GM21526 (cell line): Measurements from ENCODE around the gene MGMT.

Experiments used
- ATAC-seq: cut with Tn5 transposase; IDR thresholded peaks from one replicate; pipeline ENCODE4 v1.9.1; 2021; ENCODE audit warnings: moderate library complexity; ENCODE audit not compliant: unreplicated experiment, low FRiP score

MGMT gene

DNA sequence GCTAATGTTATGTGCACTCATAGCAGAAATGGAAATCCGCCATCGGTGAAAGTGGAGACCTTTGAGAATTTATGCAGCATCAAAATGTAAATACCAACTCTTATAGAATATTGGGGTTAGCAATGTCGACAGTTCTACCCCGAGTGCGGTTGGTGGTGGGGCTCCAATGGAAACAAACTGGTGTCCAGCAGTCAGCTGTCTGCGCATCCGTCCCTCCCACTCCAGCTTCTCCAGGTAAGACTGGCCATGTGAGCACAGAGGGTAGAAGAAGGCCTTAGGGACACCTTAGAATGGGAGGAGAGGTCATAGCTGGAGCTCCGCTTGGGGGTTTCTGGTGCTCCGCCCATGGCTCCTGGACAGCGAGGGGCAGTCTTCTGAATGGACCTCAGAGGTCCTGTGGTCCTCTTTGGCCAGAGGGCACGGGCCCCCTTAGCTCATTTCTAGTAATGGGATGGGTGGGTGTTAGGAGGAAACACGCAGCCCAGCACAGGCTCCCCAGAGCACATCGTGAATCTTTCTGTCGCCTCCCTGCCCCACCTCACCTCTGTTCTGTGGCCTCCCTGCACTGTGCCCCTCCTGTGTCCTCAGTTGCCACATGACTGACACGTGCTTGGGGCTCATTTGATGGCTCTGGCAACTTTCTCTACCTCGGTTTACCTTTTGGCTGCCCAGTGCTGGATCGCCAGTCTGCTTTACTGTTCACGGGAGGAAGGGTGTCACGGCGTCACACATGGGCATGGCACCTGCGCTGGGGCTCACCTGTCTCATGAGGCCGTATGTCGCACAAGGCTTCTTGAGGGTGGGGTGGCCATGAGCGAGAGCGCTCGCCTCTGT, 50.0 kb downstream of the MGMT start:
- ATAC-seq: no peak

DNA sequence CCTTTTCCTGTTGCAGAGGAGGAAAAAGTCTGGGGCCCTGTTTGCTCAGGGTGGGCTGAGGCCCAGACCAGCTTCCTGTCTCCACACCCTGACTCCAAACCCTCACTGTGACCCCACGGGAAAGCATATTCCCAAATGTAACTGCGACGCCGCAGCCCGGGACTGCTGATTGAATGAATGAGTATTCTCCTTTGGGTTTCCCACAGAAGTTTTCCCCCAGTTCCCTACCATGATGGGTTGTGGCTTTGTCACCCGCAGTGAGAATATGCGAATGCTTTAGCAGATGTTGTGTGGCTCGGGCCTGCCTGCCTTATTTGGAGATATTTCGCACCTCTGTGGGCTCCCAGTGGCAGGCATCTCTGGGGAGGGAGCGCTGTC, 50.6 kb downstream of the MGMT start:
- no peak for ATAC-seq

DNA sequence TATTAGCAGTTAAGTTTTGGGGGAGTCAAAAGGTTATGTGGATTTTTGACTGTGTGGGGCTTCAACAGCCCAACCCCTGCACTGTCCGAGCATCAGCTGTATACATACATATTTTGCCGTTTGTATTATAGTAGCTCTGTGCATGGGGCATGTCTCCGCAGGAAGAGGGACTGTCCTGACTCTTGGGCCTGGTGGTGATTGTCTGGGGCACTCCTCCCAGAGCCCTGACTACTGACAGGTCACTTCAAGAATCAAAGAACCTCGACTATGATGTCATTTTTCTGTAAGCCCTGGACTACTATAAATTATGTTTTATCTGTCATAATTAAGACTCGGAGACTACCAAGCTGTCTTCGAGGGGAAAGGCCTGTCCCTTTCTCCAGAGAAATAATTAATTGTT, 51.8 kb downstream of the MGMT start:
- no peak for ATAC-seq

DNA sequence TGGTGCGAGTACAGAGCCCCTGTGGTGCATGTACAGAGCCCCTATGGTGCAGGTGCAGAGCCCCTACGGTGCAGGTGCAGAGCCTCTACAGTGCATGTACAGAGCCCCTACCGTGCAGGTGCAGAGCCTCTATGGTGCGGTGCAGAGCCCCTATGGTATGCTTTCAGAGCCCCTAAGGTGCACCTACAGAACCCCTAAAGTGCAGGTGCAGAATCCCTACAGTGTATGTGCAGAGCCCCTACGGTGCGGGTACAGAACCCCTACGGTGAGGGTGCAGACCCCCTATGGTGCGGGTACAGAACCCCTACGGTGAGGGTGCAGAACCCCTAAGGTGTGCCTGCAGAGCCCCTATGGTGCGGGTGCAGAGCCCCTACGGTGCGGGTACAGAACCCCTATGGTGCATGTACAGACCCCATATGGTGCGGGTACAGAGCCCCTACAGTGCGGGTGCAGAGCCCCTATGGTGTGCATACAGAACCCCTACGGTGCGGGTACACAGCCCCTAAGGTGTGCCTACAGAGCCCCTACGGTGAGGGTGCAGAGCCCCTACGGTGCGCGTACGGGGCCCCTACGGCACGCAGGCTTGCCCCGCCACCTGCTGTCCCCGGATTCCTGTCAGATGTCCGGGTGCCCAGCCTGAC, 53.5 kb downstream of the MGMT start:
- ATAC-seq: no peak

DNA sequence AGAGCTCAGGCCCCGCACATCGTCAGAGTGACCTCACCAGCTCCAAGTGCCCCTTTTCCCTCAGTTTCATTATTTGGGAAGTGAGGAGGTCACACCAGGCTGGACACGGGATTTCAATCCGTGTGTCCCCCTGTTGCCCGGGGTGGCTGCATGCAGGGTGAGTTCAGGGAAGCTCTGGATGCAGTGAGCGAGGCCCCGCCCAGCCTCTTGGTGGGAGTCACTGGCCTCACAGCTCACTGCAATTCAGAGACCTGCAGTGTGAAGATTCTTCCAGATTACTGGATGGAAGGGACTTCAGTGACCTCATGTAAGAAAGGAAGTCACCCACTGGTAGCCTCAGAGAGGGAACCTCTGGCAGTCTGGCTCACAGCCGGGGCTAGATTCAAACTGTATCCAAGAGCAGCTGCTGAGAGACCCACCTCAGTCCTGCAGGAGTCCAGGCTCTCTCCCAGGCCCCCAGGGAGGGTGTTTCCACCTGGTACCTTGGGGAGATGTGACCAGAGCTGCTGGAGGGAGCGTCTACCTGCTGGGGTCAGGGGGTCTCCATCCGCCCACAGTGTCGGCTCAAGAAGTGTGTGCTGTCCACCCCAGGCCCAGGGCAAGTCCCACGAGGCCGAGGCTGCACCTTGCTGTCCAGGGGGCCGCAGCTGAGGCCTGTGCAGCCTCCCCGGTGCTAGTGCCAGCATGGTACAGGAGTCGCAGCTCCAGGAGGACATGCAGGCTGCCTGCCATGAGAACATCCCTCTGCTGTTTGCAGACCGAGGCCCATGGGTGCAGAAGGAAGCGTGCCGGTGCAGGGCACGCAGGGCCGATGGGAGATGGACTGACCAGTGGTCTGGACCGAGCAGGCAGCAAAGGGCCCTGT, 54.4 kb downstream of the MGMT start:
- no peak for ATAC-seq

DNA sequence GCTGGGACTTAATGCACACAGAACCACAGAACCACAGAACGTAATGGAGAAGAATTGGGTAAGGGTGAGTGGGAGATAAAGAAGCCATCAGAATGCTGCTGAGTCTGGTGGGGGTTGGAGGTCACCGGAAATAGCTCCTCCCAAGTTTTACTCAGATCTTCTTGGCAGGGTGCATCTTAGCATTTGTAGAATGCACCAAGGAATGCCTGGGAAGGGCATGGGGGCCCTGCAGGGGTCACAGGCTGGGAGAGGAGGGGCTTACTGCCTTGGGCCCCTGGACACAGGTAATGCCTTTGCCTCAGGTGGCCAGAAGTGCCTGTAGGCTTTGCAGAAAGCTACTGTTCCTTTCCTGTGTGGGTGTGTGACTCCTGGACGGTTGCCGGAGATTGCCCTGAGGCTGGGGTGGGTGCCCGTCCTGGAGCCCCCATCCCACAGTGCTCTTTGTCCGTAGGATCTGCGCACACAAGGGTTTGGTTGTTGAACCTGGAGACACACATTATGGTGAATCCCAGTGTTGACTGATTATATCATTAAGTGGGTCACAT, 55.1 kb downstream of the MGMT start:
- ATAC-seq: no peak

DNA sequence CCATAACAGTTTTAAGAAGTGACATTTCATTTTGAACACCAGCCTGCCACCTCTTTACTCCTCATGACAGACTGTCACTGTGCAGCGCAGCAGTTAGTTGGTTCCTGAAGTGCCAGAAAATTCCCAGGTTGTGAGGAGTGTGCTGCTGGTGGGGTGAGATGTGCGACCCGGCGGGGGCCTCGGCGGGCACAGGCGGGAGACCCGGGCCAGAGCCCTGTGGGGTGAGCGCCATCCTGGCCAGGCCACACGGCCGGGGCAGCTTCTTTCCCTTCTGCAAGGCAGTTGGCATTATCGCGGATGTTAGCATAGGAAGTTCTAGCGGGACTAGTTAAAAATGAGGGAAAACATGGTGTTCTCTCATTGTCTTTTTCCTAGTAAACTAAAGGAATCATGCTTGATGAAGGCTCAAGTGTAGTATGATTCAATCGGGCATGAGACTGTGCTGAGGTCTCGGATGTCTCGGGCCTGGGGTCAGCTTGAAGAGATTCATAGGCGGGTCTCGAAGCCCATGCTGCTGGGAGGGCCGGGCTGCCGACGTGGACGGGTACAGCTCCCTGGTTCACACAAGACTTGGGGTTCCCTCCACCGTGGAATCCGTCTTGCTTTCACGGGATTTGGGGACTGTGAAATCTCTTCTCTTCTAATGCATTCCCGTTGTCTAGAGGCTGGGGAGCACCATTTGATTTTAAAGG, 56.1 kb downstream of the MGMT start:
- no peak for ATAC-seq

DNA sequence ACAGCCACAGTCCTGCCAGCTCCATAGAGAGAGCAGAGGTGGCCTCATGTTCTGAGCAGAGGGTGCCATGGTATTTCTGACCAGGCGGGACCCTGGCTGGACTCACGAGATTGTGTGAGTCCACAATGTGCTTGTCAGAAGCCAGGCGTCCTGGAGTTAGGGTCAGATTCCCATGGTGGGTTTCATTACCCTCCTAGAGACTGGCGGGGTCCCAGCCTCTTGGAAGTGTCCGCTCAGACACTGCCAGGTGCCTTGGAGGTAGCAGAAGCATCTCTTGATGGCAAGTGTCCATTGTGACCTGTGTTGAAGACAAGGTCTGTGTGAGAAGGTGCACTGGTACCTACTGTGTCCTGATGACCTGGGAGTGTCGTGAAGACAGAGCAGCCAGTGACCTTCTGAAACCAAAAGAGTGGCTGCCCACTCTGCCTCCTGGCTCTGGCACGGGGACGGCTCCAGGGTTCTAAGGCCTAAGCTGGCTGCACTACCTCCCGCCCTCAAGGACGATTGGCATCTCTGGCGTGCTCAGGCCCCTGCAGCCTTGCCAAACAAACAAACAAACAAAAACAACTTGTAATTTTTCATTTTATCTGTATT, 56.8 kb downstream of the MGMT start:
- ATAC-seq: no peak

DNA sequence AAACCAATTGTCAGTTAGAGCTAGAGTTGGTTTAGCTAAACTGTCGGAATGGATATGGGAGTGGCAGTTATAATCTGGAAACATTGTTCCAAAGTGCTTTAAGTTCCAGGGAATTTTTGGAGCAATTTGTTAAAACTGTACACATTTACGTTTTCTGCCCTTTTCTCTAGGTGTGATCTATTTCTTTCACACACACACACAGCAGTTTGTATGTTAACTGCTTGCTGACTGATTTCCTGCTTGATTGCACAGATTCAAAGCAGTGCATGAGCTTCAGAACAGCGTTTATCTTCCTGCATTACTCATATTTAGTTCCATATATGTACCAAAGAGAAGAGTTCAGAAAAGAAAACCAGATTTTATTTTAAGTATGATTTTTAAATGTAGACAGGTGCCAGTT, 57.9 kb downstream of the MGMT start:
- ATAC-seq: no peak

DNA sequence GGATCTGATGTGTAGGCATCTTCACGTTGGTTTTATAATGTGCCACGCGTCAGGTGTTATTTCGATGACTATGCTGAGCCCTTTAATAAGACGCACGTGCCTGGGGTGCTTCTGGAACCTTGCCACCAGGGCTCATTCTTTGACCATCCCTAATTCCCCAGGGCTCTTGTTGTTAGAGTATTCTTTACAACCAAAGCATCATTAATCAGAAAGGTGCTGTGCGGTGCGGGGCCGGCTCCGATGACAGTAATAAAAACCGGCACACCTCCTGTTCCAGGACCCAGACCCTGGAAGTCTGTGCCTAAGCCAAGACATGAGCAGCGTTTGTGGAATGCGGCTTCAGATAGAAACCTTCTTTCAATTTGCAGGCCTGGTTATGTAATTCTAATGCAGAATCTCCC, 58.4 kb downstream of the MGMT start:
- no peak for ATAC-seq

DNA sequence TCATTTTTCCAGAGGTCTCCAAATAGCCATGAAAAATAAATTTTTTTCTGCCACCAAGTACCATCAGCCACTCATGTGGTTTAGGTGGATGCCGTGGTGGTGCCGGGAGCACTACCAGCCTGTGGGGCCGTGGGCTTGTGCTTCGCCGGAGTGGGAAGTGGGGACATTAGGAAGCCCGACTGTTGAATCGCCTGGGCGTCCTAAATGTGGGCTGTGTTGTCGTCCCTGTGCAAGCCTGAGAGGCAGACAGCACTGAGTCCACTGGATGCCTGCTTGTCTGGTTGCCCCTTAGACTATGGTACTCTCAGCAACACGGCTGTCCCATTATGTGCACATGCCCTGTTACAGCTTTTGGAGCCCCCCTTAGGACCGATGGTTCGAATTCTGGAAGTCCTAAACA, 59.9 kb downstream of the MGMT start:
- no peak for ATAC-seq

DNA sequence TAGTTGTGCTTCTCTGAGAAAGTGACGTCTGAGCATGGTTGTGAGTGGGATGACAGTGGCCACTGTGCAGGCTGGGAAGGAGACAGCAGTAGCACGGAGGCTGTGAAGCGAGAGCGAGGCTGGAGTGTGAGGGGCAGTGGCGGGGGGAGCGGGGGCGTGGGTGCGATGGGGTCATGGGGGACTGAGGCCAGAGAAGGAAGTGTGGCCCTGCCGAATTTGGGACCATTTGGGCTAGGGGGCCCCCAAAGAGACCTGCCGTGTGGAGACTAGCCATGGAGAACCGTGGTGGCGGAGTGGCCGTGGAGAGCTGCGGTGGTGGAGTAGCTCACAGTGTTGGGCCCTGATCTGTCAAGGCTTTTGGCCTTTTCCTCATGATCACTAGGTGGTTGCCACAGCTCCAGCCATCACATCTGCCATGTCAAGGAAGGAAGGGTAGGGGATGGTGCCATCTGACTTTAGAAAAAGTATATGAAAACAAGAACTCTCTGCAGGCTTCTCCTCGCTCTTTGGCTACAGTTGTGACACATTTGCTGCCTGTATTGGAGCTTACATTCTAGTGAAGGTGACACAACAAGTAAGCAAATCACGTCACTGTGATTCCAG, 61.4 kb downstream of the MGMT start:
- no peak for ATAC-seq

DNA sequence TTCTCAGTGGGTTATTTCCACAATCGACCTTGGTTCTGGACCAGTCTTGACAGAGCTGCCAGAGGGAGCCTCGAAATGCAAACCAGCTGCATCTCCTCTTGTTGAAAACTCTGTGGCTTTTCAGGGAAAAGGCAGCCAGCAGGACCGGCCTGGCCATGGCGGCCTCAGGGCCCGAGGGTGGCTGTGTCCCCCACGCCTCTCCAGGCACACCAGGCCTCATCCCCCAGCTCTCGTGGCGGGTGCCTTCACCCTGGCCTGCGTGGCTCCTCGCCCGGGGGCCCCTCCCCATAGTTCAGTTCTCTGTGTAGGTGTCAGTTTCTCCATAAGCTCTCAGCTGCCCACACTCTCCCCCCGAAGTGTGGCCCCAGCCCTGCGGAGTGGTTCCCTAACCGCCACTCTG, 63.5 kb downstream of the MGMT start:
- ATAC-seq: no peak

DNA sequence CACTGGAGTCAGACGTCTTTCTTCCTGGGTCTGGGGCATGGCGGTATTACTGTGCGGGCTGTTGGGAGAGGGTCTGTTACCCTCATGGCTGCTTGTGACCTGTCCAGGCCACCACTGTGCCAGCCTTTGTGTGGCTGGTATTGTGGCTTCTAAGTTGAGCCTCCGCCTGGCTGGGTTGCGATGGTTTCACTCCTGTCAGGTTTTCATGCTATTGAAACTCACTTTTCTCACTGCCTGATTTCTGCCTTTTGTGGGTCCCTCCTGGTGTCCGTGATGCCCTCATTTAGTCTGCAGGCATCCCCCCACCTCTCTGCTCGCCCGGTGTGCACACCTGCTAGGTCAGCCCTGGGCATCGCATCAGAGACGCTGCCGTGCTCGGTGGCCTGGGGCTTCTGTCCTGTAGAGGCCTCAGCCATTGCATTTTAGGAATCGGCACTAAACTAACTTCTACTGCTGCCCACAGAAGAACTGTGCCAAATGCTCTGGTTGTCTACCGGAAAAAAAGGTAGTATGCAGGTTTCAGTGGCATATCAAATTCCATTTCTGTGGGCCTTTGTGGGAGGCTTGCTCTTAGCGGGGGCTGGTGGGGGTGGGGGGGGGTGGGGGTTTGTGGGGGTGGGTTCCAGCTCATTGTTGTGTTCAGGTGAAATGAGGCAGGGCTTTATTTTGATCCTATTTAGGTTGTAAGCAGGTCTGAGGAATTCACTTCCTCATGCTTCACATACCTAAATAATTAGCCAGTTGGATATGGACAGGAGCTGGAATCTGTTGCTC, 64.3 kb downstream of the MGMT start:
- no peak for ATAC-seq

DNA sequence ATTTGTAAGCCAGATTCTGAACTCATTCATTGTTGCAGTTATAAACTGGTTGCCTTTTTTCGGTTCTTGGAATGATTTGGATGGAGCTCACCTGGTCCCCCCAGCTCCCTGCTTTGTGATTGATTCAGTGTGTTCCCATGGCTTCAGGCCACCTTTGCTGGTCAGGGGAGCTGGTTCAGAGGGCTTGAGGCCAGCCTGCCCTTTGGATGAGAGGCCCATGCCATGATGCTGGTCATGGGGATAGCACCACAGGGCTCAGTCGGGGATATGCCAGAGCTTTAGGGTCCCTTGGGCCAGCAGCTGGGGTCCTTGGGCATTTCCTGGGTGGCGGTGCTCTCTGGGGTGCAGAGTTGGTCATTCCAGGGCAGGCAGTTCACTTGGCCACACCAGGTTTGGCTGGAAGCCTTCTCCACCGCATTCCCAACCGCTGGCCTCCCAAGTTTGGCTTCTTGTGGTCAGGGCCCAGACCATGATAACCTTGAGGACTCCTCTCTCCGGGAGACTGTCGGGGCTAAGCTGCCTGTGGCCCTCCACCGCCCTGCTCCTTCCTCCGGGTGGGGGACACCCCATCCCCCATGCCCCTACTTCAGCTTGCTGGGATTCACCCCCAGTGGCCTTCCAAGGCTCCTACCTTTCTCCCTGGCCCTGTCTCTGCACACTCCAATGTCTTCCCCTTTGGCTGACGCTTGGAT, 65.1 kb downstream of the MGMT start:
- ATAC-seq: no peak

DNA sequence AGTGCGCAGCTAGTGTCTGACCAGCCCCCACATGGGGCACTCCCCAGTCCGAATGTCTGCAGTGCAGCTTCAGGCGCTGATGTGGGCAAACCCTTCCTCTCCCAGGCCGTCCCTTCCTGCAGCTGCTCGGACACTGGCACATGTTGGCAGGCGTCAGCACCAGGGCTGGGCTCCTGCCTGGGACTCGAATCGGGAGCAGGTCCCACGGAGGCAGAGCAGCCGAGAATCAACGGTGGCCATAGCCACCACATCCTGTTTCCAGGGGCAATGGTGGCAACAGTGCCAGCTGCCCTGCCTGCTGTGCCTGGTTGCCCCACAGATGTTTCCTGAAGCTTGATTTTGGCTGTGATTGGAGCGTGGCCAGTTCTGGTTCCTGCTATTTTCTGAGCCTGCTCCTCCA, 65.8 kb downstream of the MGMT start:
- no peak for ATAC-seq

DNA sequence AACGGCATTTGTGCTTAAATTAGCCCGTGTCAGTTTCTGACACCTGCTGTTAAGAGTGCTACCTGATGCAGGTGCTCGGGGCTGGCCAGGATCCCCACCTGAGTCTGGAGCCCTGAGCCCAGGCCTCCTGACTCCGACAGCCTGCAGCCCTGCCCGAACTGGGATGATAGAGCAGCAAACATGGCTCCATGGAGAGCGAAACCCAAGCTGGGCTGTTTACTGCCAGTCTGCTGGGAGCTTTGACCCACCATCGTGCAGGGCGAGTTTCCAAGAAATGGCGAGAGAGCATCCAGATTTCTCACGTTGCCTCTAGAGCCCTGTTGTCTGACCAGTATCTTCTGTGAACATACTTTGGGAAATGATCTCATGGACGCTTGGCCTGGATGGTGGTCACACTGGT, 66.2 kb downstream of the MGMT start:
- no peak for ATAC-seq

DNA sequence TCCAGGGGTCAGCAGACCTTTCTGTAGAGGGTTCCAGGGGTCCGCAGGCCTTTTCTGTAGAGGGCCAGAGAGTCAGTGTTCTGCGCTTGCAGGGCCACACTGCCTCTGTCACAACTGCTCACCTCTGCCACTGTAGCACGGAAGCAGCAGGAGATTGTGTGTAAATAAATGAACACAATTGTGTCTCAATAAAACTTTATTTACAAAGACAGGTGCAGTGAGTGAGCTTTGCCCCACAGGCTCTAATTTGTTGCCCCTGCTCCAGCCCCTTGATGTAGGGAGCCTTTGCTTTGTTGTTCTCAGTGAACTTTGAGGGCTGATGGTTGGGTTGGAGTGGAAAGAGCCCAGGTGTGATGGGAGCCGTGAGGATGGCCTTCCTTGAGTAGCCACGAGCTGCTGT, 67.8 kb downstream of the MGMT start:
- ATAC-seq: no peak
